ENCODE data around the gene ARHGAP15.

ARHGAP15 gene

DNA sequence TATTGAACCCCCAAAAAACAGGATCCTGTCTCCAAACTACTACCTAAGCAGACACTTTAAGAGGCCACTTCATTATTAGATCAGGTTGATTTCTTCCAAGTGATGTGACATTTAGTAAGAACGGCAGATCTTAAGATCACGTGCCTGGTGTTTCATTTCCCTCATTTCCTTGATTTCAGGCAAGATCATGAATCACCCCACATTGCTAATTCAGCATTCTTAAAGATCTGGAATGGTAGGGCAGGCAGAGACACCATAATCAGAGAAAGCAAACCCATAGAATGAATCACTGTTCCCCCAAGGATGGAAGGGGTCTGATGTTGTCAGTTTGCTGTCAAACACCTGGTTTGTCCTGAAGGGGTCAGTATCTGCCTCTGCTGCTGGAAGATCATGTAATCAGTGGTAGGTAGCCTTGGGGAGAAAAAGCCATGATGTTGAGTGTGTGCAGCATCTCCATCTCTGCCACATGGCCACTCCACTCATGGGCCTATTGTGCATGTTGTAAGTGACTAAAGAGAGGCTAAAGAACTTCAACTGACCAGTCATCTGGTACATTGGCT, 133.9 kb downstream of the ARHGAP15 start:
- DNase-seq (ENCODE audit: low spot score) = no peak

DNA sequence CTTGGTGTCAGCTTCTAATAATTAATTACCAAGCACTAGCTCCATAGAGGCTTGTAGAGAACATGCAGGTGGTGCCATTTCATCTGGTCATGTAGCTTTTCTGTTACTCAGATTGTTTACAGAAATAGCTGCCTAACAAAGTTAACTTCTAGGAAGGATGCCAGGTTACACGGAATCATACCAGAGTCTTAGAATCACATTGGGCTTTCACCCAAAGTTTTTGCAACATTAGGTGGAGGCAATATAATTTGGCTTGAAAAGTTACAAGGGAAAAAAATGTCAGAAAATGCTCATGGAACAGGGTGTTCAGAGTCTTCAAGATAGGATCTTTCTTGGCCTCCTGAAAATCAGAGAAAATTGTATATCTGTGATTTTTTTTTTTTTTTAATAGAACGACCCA, 135.6 kb downstream of the ARHGAP15 start:
- no peak for DNase-seq (ENCODE audit: low spot score)

DNA sequence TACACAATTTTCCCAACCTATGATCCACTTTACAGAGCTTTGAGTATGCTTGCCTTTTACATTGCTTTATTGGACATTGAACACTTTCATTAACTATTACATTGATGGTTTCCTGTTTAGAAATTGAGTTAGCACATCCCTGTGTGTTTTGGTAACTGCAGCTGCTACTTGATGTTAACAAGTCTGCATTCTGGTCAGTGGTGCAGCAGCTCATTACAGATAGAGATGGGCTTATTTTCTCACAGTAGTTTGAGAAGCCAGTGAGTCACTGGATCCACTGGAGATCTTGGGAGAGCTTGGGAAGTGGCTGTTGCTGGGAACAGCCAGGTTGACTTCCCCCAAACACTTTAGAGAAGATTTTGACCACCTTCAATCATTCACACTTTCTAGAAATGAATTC, 150.5 kb downstream of the ARHGAP15 start:
- no peak for DNase-seq (ENCODE audit: low spot score)

DNA sequence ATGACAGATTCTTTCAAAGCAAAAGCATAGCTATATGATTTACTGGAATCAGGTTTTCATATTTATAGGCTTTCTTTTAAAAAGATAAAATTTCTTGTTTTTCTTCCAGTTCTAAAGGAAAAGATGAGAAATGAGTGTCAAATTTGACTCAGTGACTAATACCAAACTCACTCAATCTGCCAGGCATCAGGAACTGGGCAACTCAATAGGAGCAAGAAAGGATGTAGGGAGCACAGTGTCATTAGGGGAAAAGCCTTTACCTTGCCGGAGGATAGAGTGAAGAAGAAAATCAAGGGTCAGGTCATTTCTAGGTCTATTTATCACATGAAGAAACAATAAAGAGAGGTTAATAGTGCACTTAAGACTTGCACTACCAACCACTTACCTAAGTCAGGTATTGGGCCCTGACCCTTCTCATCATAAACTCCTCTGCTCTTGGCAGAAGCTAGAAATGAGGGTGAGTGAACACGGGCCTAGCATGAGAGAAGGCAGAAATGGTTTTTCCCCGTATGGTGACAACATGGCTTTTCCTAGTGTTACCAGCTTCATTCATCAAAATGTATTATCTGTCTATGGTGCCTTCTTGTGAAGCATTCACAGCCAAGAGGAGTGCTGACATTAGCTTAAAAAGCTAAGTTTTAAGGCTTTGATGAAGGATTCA, 151.0 kb downstream of the ARHGAP15 start:
- DNase-seq (ENCODE audit: low spot score) = no peak

DNA sequence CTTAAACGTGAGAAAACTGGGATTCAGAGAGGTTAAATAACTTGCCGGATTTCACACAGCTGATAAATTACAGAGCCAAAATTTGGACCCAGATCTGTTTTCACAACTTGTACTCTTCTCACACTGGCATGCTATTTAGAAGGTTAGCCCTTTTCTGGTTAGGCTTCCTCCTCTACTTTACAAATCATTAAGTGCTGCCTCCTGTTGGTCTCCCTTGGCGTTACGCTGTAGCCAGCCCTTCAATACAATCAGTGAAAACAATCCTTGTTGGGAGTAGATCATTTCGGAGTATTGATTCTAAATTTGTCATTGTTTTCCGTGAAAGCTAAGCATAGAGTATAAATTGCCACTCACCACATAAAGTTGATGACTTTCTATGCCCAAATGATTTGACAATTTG, 153.5 kb downstream of the ARHGAP15 start:
- DNase-seq (ENCODE audit: low spot score) = no peak

DNA sequence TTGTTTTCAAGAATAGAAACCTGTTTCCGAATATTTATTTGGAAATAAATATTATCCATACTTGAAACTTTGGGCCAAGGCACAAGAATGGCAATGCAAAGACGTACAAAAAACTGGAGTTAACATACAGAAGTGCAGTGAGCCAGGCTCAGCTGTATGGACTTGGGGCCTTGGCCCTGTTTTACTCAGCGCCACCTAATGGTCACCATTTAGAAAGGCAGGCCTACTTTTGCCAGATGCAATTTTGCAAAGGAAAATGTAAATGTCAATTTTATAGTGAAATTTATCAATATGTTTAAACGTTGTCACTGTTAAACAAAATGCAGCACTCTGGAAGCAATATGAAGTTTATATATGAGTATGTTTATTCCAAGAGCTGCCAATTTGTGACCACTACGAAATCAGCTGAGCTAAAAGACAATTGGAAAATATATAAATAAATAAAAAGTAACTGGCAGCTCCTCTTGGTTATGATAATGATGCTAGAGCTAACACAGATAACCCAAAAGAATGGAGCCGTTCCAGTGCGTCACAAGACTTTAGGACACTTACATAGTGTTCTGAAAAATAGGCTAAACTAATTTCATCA, 155.0 kb downstream of the ARHGAP15 start:
- no peak for DNase-seq (ENCODE audit: low spot score)

DNA sequence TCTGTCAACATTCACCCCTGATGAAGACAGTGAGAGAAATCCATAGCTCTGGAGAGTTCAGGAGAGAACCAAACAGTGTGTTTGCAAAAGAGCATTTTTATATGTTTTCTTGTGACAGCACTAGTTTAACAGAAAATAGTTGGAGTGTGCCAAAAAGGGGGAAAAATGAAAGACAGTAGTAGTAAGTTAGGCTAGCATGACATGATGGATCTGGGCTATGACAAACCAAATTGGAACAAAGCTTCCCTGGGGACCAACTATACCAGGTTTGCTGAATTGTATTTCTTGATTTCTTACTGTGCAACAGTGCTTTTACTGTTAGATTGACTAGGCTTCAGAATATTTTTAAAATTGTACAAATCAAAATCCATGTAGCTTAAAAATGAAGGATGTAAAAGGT, 159.8 kb downstream of the ARHGAP15 start:
- no peak for DNase-seq (ENCODE audit: low spot score)

DNA sequence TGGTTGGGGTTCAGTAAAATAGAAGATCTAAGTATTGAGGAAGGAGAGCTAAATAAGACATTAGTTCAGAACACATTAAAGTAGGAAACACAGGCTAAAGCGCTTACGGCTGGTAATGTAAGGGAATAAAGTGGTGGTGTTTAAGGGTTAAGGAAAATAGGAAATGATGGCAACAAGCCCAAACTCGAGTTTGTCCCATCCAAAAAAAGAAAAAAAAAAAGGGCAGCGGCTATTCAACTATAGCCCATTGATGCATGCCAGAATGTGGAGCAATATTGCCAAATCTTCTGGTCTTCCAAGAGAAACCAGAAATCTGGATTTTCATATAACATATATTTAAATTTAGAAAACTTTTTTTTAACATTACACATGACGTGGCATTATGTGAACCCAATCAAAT, 161.0 kb downstream of the ARHGAP15 start:
- no peak for DNase-seq (ENCODE audit: low spot score)

DNA sequence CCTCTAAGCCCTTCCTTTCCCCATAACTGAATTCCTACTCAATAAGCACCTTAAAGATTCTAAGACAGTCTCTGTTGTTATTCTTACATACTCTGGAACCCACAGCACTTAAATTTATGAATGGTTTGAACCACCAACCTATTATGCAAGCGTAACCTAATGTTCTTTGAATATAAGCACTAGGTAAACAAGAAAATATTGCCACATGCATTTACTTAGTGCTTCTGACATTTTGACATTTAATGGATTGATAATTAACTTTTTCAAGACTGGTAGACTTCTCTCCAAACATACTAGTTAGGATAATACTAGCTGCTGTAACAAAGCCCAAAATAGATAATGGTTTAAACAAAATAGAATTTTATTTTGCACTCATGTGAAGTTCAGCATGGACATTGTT, 164.8 kb downstream of the ARHGAP15 start:
- no peak for DNase-seq (ENCODE audit: low spot score)

DNA sequence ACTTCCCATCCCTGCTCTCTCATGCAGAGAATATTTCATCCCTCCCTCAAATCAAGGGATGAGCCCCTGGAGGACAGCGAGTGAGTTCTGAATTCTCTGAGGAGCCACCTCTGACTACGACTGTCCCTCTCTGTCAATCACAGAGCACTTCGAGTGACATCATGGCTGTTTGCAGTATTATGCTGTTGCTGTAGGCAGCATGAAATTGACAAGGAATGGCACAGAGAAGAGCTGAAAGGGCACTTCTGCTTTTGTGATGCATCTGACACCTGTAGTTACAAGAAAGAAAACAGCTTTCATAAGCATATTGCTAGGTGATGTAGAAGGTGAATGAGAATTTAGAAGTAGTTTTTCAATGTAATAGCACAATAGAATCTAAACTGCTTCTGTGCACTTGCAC, 166.9 kb downstream of the ARHGAP15 start:
- no peak for DNase-seq (ENCODE audit: low spot score)

DNA sequence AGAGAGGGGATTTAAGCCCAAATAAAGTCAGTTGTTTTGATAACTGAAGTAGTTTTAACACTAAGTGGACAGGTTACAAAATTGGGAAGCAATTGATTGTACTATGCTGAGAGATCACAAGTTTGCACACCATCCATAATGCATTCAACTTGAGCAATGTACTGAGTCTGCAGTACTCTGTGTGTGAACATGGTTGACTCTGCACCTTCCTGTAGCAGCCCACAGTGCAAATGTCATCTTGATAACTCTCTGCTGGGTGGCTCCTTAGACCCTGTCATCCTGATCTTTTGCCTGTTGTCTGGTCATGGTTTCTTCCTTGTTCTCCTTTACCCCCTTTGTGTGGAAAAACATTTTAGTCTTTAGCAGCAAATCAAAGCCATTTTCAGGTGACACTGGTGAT, 168.0 kb downstream of the ARHGAP15 start:
- no peak for DNase-seq (ENCODE audit: low spot score)

DNA sequence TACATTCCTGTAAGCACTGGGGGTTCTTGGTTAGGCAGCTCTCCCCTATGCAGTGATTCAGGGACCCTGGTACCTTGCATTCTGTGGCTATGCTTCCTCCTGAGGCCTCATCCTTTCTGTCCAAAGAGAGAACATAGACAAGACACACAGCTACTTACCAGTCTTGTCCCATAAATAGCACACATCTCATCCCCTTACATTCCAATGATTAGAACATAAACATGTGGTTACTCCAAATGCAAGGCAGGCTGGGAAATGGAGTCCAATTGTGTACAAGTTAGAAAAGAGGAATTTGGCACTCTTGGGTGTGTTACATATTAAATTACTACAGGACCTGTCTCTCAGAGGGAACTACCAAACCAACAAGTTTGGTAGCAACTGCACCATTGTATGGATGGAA, 171.3 kb downstream of the ARHGAP15 start:
- no peak for DNase-seq (ENCODE audit: low spot score)

DNA sequence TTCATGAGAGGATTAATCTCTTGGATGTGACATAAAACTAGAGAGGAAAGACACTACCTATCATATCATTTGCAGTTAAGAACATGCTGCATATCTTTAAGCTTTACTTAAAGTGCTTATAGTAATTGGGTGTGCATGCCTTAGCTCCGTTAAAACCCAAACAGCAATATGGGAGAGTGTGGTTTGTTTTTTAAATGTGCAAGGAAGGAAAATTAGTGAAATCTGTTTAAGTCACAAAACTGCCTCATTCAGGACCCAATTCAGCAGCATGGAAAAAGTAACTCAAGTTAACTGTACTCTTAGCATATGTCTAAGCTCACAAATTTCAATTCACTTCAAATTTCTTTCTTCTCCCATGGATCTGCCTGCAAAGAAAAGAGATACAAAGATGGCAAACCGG, 182.2 kb downstream of the ARHGAP15 start:
- DNase-seq (ENCODE audit: low spot score) = no peak

DNA sequence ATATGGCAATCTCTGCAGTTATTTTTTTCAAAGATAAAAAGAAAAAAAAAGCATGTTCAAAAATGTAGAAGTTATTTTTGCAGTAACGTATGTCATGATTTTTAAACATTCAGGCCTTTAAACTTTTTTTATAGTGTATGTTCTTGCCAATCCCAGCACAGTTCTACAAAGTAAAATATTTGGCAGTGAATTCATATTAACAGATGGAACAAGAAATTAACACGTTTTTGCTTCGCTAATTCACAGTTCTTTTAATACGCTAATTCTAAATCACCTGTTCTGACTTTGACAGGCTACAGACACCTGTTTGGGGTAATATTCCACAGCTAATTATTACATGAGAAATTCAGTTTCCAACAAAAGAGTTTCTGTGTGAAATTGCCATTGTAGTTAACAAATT, 183.2 kb downstream of the ARHGAP15 start:
- no peak for DNase-seq (ENCODE audit: low spot score)

DNA sequence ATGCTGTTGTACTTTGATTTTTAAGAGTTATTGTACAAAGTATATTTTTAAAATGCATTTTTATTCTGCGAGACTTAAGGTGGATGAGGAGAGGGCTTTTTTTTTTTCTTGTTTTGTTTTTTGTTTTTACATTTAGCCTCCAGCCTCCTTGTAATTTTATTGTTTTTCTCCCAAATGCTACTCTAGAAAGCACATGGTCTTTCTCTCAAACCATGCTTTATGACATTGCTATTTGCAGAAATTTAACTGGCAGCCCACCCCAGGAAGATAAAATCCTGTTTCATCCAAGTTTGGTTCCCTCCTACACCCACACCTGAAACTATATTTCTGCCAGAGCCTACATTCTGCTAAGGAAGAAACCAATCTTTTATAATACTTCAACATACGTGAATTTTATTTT, 184.6 kb downstream of the ARHGAP15 start:
- no peak for DNase-seq (ENCODE audit: low spot score)

DNA sequence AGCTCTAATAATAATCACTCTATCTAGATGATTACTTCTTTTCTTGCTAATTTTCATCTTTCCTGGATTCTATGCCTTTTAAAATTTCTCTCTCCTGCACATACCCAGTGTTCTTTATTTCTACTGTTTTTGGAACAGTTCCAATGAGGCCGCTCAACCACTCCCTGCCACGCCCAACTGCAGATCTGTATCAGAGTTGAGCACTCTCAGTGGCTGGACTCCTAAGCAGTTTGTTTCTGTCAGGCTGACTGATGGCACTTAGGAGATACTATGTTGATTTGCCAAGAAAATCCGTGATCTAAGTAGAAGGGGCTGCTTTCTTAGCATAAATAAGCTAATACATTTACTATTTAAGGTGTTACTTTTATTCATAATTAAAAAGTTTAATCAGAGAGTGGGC, 192.8 kb downstream of the ARHGAP15 start:
- no peak for DNase-seq (ENCODE audit: low spot score)

DNA sequence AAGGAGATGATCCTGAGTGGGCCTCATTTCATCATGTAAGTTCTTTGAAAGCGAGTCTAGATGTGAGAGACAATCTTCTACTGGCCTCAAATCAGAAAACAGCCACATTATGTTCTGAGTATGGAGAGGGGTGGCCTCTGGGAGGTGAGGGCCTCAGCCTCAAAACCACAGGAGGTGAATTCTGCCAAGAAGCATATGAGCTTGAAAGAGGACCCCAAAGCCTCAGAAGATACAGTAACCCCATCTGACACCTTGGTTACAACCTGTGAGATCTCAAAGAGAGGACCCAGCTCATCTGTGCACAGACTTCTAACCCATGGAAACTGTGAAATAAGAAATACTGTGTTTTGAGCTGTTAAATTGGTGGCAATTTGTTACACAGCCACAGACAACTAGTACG, 200.1 kb downstream of the ARHGAP15 start:
- no peak for DNase-seq (ENCODE audit: low spot score)

DNA sequence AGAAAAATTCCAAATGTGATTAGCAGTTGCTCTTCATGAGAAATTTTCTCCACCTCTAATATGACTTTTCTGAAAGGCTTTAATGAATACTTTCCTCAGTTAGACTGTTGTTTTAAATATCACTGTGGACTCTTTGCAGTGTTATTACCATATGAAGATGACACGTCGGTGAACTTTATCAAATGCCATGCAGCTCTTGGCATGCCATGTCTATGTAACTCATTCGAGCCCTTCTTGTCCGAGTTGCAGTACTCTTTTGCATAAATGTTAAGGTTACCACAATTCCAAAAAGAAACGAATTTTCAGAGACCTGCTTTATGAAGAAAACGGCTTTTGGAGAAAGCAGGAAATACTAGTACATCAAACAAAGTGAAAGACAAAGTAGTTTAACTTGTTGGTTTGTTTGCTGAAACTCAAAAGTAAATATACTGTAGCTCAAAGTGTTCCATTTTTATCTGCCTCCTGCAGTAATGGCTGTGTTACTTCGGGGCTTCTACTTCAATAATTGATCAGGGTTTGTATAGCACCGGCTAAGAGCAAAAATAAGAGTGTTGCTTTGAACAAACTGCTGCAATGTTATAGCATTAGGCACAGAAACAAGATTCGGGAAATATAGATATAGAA, 204.1 kb downstream of the ARHGAP15 start:
- DNase-seq (ENCODE audit: low spot score) = no peak

DNA sequence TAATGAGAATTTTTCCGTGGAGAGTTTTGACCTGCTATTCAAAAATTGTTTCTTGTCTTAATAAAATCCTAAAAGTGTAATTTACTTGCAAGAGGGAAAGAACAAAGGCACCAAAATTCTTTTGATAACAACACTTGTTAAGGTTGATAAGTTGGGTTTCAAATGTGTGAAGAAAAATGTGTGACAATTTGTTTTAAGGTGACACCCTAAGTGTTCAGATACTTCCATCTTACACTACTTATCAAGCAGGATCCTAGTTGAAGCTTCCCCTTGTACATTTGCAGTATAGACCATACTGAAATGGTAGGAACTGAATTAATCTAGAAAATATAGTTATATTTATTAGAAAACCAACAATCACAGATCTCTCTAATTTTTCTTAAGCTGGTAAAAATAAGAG, 204.6 kb downstream of the ARHGAP15 start:
- DNase-seq (ENCODE audit: low spot score) = no peak

DNA sequence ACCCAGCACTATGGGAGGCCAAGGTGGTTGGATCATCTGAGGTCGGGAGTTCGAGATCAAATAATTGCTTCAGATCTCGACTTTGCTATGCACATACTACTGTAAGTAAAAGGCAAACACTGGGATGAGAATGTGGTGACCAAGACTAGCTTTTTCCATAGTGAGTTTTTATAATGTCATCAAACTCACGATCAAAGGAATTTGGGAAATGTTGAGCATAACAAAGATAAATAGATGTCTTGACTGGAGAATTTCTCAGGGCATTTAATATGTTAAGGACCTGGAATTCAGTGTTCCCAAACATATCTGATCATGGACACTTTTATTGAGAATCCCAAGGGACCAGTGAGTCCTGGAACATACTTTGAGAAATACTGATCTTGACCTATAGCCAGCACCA, 205.6 kb downstream of the ARHGAP15 start:
- no peak for DNase-seq (ENCODE audit: low spot score)

DNA sequence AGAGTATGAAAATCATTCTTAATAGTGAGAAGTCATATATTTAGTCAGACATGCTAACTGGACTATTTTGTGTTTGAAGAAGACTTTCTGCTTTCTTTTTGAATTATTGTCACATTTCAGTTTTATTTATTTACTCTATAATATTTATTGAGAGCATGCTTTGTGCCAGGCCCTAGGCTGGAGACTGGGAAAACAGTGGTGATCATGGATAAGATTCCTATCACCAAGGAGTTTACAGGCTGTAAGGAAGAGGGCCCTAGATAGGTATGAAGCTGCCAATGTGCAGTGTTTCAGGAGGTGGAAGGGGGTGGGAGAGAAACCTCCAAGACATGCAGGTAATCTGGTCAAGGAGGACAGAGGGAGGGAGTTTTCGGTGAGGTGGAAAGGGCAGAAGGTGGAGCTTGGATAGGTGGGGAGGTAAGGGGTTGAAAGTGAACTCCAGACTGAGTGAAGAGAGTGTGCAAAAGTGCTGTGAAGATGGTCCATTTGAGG, 207.5 kb downstream of the ARHGAP15 start:
- no peak for DNase-seq (ENCODE audit: low spot score)

DNA sequence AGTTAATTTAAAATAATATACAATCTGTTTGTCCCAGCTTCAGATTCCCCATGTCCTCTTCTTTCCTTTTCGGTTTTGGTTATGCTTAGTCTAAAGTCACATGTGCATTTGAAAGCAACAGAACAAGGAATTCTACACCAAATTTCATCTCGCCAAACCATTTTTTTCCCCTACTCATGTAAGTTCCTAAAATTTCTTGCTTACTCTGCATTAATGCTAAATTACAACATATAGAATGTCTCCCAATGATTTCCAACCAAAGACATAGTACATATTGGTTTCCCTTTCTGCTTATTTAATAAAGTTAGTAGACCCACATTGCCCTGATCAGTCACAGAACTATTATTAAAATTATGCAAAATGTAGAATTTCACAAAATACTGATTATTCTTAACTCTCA, 212.3 kb downstream of the ARHGAP15 start:
- DNase-seq (ENCODE audit: low spot score) = no peak

DNA sequence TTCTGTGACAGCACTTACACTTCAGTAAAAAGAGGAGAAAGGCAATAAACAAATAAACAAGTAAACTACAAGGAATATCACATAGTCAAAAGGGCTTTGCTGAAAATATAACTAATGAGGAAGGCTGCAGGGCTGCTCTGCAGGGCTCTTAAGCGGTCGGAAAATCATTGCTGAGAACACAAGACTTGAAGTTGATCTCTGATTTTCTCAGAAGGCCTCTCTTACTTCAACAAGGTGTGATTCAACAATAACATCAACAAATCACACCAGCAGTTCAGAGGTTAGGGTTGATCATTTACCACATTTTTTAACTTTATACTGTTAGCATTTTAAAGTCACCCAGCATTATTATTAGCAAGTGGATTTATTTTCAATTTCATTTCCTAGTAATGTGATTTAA, 215.6 kb downstream of the ARHGAP15 start:
- DNase-seq (ENCODE audit: low spot score) = no peak

Measured in HuH-7.5 (cell line).